ENCODE measurements around the gene TMEM117. TPM values are rescaled to one million over a fixed set of nuclear protein-coding genes. Genes with fewer than 3 reads are reported as not detected.
A peak's percentile ranks its signal among the peaks of the same experiment; 100 is the strongest.
"Not testable (repeated sequence)": the region's sequence is repeated elsewhere in the genome, so short reads cannot be mapped to it uniquely, and the experiment has no call there.

Gene TMEM117
- polyA plus RNA-seq, 1 experiment: 4.3 TPM

- ChIA-PET CTCF (interaction anchor here (0.6 kb wide), 1 partner anchor 287 kb away, joined by 3 read pairs; no protein-coding TSS in a partner anchor), POLR2A (interaction anchor here (0.6 kb wide), 1 partner anchor 23 kb away, joined by 6 read pairs; no protein-coding TSS in a partner anchor)
- Histone ChIP-seq H3K36me3 (ENCODE audit: control insufficient read depth, insufficient read depth, low read length) (no peaks in the 10 kb centered on the region), H3K27me3 (ENCODE audit: control insufficient read depth, insufficient read depth, low read length) (no peaks in the 10 kb centered on the region), H3K4me3 (ENCODE audit: low read depth, low read length) (no peak overlapping the region)
- no peak for DNase-seq (ENCODE audit: low read depth)
- no peak for TF ChIP-seq CTCF (IDR thresholded peaks at IDR 0.05; ENCODE audit: insufficient read depth, low read depth, low read length)
Observed at GRCh38 chr12:44370982-44371381, 535.1 kb downstream of the TMEM117 start.

- ChIA-PET POLR2A (no interaction called here), CTCF (no interaction called here)
- Histone ChIP-seq H3K4me3 (ENCODE audit: low read depth, low read length) (no peak overlapping the region), H3K36me3 (ENCODE audit: control insufficient read depth, insufficient read depth, low read length) (no peaks in the 10 kb centered on the region), H3K27me3 (ENCODE audit: control insufficient read depth, insufficient read depth, low read length) (no peaks in the 10 kb centered on the region)
- DNase-seq (ENCODE audit: low read depth): peak; percentile 13
- no peak for TF ChIP-seq CTCF (IDR thresholded peaks at IDR 0.05; ENCODE audit: insufficient read depth, low read depth, low read length)
Observed at GRCh38 chr12:44372259-44372658, 536.4 kb downstream of the TMEM117 start.

GRCh38 chr12:44375694-44376093 is 539.8 kb downstream of the TMEM117 start:
- TF ChIP-seq CTCF (IDR thresholded peaks at IDR 0.05; ENCODE audit: insufficient read depth, low read depth, low read length): no peak
- ChIA-PET POLR2A (no interaction called here), CTCF (no interaction called here)
- no peaks in the 10 kb centered on the region for H3K27me3 ChIP-seq (ENCODE audit: control insufficient read depth, insufficient read depth, low read length)
- H3K36me3 ChIP-seq (ENCODE audit: control insufficient read depth, insufficient read depth, low read length): no peaks in the 10 kb centered on the region
- DNase-seq (ENCODE audit: low read depth): no peak
- no peak overlapping the region for H3K4me3 ChIP-seq (ENCODE audit: low read depth, low read length)

- ChIA-PET POLR2A (no interaction called here), CTCF (interaction anchor here (0.7 to 1.3 kb wide), 3 partner anchors 14 to 110 kb away, joined by 3 to 4 read pairs (median 3); no protein-coding TSS in a partner anchor)
- Histone ChIP-seq H3K4me3 (ENCODE audit: low read depth, low read length) (no peak overlapping the region), H3K36me3 (ENCODE audit: control insufficient read depth, insufficient read depth, low read length) (no peaks in the 10 kb centered on the region), H3K27me3 (ENCODE audit: control insufficient read depth, insufficient read depth, low read length) (no peaks in the 10 kb centered on the region)
- no peak for DNase-seq (ENCODE audit: low read depth)
- no peak for TF ChIP-seq CTCF (IDR thresholded peaks at IDR 0.05; ENCODE audit: insufficient read depth, low read depth, low read length)
Observed at GRCh38 chr12:44377443-44378187, 541.7 kb downstream of the TMEM117 start.

- H3K27me3 ChIP-seq (ENCODE audit: control insufficient read depth, insufficient read depth, low read length); DNase-seq (ENCODE audit: low read depth); H3K36me3 ChIP-seq (ENCODE audit: control insufficient read depth, insufficient read depth, low read length); POLR2A ChIA-PET; H3K4me3 ChIP-seq (ENCODE audit: low read depth, low read length): not testable (repeated sequence)
- CTCF ChIA-PET: interaction anchor here (1.1 to 1.3 kb wide), 2 partner anchors 10 to 12 kb away, joined by 3 to 4 read pairs; no protein-coding TSS in a partner anchor
Observed at GRCh38 chr12:44379113-44379512, 543.2 kb downstream of the TMEM117 start.
